ENCODE data around the gene MACROD2. TPM values are rescaled to one million over a fixed set of nuclear protein-coding genes. Genes with fewer than 3 reads are reported as not detected.

Gene MACROD2
- total and polyA plus RNA-seq, 2 experiments from 2014 or later, result 2.8 to 4.3 TPM

DNA sequence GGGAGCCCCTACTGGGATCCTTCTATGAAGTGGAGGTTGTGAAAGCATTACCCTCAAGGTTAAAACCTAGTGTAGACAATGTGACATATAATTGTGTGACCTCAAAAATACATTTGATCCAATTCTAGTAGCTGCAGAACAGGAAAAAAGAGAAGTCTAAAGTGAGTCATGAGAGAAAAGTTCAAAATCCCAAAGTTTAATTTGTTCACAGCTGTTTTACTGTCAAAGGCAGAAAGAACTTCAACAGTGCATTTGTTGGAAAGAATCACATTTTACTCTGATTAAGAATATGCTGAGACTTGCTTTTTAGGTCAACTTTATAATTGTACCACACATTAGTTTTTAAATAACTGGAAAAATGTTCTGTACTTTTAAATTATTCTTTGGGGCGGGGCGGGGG lies 1369.5 kb downstream of the MACROD2 start (continued):
- TF ChIP-seq, protein P1, sequence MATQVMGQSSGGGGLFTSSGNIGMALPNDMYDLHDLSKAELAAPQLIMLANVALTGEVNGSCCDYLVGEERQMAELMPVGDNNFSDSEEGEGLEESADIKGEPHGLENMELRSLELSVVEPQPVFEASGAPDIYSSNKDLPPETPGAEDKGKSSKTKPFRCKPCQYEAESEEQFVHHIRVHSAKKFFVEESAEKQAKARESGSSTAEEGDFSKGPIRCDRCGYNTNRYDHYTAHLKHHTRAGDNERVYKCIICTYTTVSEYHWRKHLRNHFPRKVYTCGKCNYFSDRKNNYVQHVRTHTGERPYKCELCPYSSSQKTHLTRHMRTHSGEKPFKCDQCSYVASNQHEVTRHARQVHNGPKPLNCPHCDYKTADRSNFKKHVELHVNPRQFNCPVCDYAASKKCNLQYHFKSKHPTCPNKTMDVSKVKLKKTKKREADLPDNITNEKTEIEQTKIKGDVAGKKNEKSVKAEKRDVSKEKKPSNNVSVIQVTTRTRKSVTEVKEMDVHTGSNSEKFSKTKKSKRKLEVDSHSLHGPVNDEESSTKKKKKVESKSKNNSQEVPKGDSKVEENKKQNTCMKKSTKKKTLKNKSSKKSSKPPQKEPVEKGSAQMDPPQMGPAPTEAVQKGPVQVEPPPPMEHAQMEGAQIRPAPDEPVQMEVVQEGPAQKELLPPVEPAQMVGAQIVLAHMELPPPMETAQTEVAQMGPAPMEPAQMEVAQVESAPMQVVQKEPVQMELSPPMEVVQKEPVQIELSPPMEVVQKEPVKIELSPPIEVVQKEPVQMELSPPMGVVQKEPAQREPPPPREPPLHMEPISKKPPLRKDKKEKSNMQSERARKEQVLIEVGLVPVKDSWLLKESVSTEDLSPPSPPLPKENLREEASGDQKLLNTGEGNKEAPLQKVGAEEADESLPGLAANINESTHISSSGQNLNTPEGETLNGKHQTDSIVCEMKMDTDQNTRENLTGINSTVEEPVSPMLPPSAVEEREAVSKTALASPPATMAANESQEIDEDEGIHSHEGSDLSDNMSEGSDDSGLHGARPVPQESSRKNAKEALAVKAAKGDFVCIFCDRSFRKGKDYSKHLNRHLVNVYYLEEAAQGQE (IDR thresholded peaks at IDR 0.05; ENCODE audit: unreplicated experiment), result no peak
- no peak for TF ChIP-seq POLR2AphosphoS5 (IDR thresholded peaks at IDR 0.05; ENCODE audit: low read depth)
- TF ChIP-seq, protein P2, sequence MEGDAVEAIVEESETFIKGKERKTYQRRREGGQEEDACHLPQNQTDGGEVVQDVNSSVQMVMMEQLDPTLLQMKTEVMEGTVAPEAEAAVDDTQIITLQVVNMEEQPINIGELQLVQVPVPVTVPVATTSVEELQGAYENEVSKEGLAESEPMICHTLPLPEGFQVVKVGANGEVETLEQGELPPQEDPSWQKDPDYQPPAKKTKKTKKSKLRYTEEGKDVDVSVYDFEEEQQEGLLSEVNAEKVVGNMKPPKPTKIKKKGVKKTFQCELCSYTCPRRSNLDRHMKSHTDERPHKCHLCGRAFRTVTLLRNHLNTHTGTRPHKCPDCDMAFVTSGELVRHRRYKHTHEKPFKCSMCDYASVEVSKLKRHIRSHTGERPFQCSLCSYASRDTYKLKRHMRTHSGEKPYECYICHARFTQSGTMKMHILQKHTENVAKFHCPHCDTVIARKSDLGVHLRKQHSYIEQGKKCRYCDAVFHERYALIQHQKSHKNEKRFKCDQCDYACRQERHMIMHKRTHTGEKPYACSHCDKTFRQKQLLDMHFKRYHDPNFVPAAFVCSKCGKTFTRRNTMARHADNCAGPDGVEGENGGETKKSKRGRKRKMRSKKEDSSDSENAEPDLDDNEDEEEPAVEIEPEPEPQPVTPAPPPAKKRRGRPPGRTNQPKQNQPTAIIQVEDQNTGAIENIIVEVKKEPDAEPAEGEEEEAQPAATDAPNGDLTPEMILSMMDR (conservative IDR thresholded peaks at IDR 0.05; ENCODE audit: low read depth in 2 of 2), result no peak
- no peak for TF ChIP-seq JUNB (IDR thresholded peaks at IDR 0.05; ENCODE audit: unreplicated experiment)
- TF ChIP-seq NANOG (IDR thresholded peaks at IDR 0.05; ENCODE audit: borderline replicate concordance), result no peak

DNA sequence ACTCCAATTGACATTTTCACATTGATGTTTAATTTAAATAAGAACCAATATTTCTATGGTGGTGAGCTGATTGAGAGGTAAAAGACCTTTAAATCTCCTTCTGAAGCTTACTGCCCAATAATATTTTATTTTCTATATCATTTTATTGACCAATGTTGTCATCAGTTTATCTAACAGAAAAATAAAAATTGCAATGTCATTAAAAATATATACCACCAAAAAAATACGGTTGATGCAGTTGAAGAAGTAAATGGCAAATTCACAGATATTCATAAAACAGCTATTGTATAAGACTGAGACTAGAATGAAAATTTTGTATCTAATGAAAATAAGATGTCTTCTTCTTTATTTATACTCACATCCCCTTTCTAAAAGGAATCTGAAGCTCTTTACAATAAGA lies 1375.1 kb downstream of the MACROD2 start:
- no peak for DNase-seq (ENCODE audit: low spot score)
- no peak for ATAC-seq
- Histone ChIP-seq H3K27ac (ENCODE audit: low read depth) (no peak overlapping the region), H3K4me3 (no peak overlapping the region), H3K79me2 (replicated peaks; ENCODE audit: insufficient read depth) (no peaks in the 10 kb centered on the region), H3K4me1 (ENCODE audit: insufficient read depth) (no peaks in the 10 kb centered on the region; the same call in 1 of the 2 replicates), H2AFZ (no peak overlapping the region), H3K36me3 (ENCODE audit: insufficient read depth) (no peaks in the 10 kb centered on the region), H3F3A (replicated peaks; ENCODE audit: low read depth) (no peaks in the 10 kb centered on the region), H4K20me1 (replicated peaks; ENCODE audit: insufficient read depth) (no peaks in the 10 kb centered on the region), H3K9me2 (ENCODE audit: insufficient read depth) (no peaks in the 10 kb centered on the region), H3K27me3 (ENCODE audit: insufficient read depth) (no peaks in the 10 kb centered on the region), H3K4me2 (no peak overlapping the region)
- Mint-ChIP-seq H3K27ac (no peak overlapping the region), H3K9me3 (no peaks in the 10 kb centered on the region), H3K27me3 (ENCODE audit: insufficient read depth, low read depth, poor library complexity) (no peaks in the 10 kb centered on the region), H3K4me1 (peaks cover 6% of the 10 kb centered on the region; the same call in 2 of the 3 replicates), H3K4me3 (no peak overlapping the region), H3K36me3 (ENCODE audit: low read depth) (no peaks in the 10 kb centered on the region)
- TF ChIP-seq POLR2AphosphoS5 (IDR thresholded peaks at IDR 0.05; ENCODE audit: low read depth), result no peak
- no peak for TF ChIP-seq EZH2phosphoT487 (IDR thresholded peaks at IDR 0.05; ENCODE audit: unreplicated experiment)
- TF ChIP-seq CREB1 (CRISPR knock-in tag; IDR thresholded peaks at IDR 0.05; ENCODE audit: low read depth), result no peak
- TF ChIP-seq, protein P3, sequence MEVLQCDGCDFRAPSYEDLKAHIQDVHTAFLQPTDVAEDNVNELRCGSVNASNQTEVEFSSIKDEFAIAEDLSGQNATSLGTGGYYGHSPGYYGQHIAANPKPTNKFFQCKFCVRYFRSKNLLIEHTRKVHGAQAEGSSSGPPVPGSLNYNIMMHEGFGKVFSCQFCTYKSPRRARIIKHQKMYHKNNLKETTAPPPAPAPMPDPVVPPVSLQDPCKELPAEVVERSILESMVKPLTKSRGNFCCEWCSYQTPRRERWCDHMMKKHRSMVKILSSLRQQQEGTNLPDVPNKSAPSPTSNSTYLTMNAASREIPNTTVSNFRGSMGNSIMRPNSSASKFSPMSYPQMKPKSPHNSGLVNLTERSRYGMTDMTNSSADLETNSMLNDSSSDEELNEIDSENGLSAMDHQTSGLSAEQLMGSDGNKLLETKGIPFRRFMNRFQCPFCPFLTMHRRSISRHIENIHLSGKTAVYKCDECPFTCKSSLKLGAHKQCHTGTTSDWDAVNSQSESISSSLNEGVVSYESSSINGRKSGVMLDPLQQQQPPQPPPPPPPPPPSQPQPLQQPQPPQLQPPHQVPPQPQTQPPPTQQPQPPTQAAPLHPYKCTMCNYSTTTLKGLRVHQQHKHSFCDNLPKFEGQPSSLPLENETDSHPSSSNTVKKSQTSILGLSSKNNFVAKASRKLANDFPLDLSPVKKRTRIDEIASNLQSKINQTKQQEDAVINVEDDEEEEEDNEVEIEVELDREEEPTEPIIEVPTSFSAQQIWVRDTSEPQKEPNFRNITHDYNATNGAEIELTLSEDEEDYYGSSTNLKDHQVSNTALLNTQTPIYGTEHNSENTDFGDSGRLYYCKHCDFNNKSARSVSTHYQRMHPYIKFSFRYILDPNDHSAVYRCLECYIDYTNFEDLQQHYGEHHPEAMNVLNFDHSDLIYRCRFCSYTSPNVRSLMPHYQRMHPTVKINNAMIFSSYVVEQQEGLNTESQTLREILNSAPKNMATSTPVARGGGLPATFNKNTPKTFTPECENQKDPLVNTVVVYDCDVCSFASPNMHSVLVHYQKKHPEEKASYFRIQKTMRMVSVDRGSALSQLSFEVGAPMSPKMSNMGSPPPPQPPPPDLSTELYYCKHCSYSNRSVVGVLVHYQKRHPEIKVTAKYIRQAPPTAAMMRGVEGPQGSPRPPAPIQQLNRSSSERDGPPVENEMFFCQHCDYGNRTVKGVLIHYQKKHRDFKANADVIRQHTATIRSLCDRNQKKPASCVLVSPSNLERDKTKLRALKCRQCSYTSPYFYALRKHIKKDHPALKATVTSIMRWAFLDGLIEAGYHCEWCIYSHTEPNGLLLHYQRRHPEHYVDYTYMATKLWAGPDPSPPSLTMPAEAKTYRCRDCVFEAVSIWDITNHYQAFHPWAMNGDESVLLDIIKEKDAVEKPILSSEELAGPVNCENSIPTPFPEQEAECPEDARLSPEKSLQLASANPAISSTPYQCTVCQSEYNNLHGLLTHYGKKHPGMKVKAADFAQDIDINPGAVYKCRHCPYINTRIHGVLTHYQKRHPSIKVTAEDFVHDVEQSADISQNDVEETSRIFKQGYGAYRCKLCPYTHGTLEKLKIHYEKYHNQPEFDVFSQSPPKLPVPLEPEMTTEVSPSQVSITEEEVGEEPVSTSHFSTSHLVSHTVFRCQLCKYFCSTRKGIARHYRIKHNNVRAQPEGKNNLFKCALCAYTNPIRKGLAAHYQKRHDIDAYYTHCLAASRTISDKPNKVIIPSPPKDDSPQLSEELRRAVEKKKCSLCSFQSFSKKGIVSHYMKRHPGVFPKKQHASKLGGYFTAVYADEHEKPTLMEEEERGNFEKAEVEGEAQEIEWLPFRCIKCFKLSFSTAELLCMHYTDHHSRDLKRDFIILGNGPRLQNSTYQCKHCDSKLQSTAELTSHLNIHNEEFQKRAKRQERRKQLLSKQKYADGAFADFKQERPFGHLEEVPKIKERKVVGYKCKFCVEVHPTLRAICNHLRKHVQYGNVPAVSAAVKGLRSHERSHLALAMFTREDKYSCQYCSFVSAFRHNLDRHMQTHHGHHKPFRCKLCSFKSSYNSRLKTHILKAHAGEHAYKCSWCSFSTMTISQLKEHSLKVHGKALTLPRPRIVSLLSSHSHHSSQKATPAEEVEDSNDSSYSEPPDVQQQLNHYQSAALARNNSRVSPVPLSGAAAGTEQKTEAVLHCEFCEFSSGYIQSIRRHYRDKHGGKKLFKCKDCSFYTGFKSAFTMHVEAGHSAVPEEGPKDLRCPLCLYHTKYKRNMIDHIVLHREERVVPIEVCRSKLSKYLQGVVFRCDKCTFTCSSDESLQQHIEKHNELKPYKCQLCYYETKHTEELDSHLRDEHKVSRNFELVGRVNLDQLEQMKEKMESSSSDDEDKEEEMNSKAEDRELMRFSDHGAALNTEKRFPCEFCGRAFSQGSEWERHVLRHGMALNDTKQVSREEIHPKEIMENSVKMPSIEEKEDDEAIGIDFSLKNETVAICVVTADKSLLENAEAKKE (CRISPR knock-in tag; IDR thresholded peaks at IDR 0.05), result no peak
- TF ChIP-seq STAT1 (IDR thresholded peaks at IDR 0.05; ENCODE audit: unreplicated experiment), result no peak

Measured in GM23338 (cell line).